GM23338 (cell line): Measurements from ENCODE around the gene CHORDC1. TPM values are rescaled to one million over a fixed set of nuclear protein-coding genes. Genes with fewer than 3 reads are reported as not detected.

Source experiments
- ATAC-seq: fragments of 200-7000 bp; cut with Tn5 transposase; 3 replicates; pipeline ENCODE4 v1.9.1; 2020
- DNase-seq: peaks from one replicate; pipeline ENCODE4 v3.0.0-alpha.2; 2015; ENCODE audit warnings: low spot score
- H2AFZ ChIP-seq: fragments of 200-600 bp; sonication (generic); 2 replicates; pipeline ENCODE4 v1.8.0; 2016; ENCODE audit warnings: antibody characterized with exemption, mild to moderate bottlenecking, moderate library complexity
- H3F3A ChIP-seq: fragments of 200-600 bp; sonication (generic); replicated peaks from 2 replicates; pipeline ENCODE4 v1.8.0; 2017; ENCODE audit warnings: antibody characterized with exemption, mixed run types, low read depth
- H3K27ac ChIP-seq: fragments of 200-600 bp; sonication (generic); 2 replicates; pipeline ENCODE4 v1.6.1; 2016; ENCODE audit warnings: low read depth
- H3K27me3 ChIP-seq: fragments of 200-600 bp; sonication (generic); 2 replicates; pipeline ENCODE4 v1.8.0; 2016; ENCODE audit warnings: mild to moderate bottlenecking, mixed run types, moderate library complexity; ENCODE audit not compliant: insufficient read depth
- H3K36me3 ChIP-seq: fragments of 200-600 bp; sonication (generic); 2 replicates; pipeline ENCODE4 v1.8.0; 2016; ENCODE audit warnings: mild to moderate bottlenecking; ENCODE audit not compliant: insufficient read depth
- H3K4me1 ChIP-seq: fragments of 200-600 bp; sonication (generic); 2 replicates; pipeline ENCODE4 v1.8.0; 2016; ENCODE audit warnings: mild to moderate bottlenecking, moderate library complexity; ENCODE audit not compliant: insufficient read depth
- H3K4me2 ChIP-seq: fragments of 200-600 bp; sonication (generic); 2 replicates; pipeline ENCODE4 v1.7.1; 2017; ENCODE audit warnings: mixed run types
- H3K4me3 ChIP-seq: fragments of 200-600 bp; sonication (generic); 2 replicates; pipeline ENCODE4 v1.6.1; 2016; ENCODE audit warnings: mixed run types
- H3K79me2 ChIP-seq: fragments of 200-600 bp; sonication (generic); replicated peaks from 2 replicates; pipeline ENCODE4 v1.8.0; 2017; ENCODE audit warnings: mild to moderate bottlenecking; ENCODE audit not compliant: insufficient read depth
- H3K9me2 ChIP-seq: fragments of 200-600 bp; sonication (generic); 2 replicates; pipeline ENCODE4 v1.8.0; 2017; ENCODE audit not compliant: insufficient read depth
- H4K20me1 ChIP-seq: fragments of 200-600 bp; sonication (generic); replicated peaks from 2 replicates; pipeline ENCODE4 v1.8.0; 2017; ENCODE audit warnings: mild to moderate bottlenecking; ENCODE audit not compliant: insufficient read depth
- H3K27ac Mint-ChIP-seq: 2 replicates; pipeline ENCODE4 v1.8.0; 2020; ENCODE audit warnings: inconsistent platforms, mild to moderate bottlenecking, moderate library complexity, mixed read lengths
- H3K27me3 Mint-ChIP-seq: 3 replicates; pipeline ENCODE4 v1.8.0; 2022; ENCODE audit warnings: low read depth, mild to moderate bottlenecking, moderate library complexity, mixed read lengths, inconsistent platforms; ENCODE audit not compliant: insufficient read depth, poor library complexity
- H3K36me3 Mint-ChIP-seq: 3 replicates; pipeline ENCODE4 v1.8.0; 2021; ENCODE audit warnings: low read depth, mild to moderate bottlenecking, inconsistent platforms, moderate library complexity, mixed read lengths
- H3K4me1 Mint-ChIP-seq: 3 replicates; pipeline ENCODE4 v1.8.0; 2020; ENCODE audit warnings: mild to moderate bottlenecking, inconsistent platforms, mixed read lengths
- H3K4me3 Mint-ChIP-seq: 3 replicates; pipeline ENCODE4 v1.8.0; 2021; ENCODE audit warnings: moderate library complexity, mild to moderate bottlenecking, inconsistent platforms, mixed read lengths
- H3K9me3 Mint-ChIP-seq: 3 replicates; pipeline ENCODE4 v1.8.0; 2020; ENCODE audit warnings: moderate library complexity, mild to moderate bottlenecking, inconsistent platforms, mixed read lengths
- CREB1 ChIP-seq: fragments of 250-450 bp; sonication (Bioruptor Pico); IDR thresholded peaks from 2 replicates; pipeline ENCODE4 v1.5.0; 2020; ENCODE audit warnings: low read depth, mild to moderate bottlenecking, moderate library complexity
- EZH2 ChIP-seq: fragments of 200-600 bp; sonication (generic); IDR thresholded peaks from one replicate; pipeline ENCODE4 v1.8.0; 2017; ENCODE audit warnings: antibody characterized with exemption, mild to moderate bottlenecking, low read depth; ENCODE audit not compliant: unreplicated experiment
- EZH2phosphoT487 ChIP-seq: fragments of 200-600 bp; sonication (generic); IDR thresholded peaks from one replicate; pipeline ENCODE4 v1.8.1; 2018; ENCODE audit warnings: antibody characterized with exemption; ENCODE audit not compliant: unreplicated experiment
- JUNB ChIP-seq: IDR thresholded peaks from one replicate; pipeline ENCODE4 v1.6.1; 2016; ENCODE audit warnings: antibody characterized with exemption; ENCODE audit not compliant: unreplicated experiment
- NANOG ChIP-seq: IDR thresholded peaks from 2 replicates; pipeline ENCODE4 v1.6.1; 2016; ENCODE audit warnings: antibody characterized with exemption, borderline replicate concordance
- POLR2AphosphoS5 ChIP-seq: IDR thresholded peaks from 2 replicates; pipeline ENCODE4 v1.6.1; 2016; ENCODE audit warnings: antibody characterized with exemption, low read depth
- STAT1 ChIP-seq: IDR thresholded peaks from one replicate; pipeline ENCODE4 v1.6.1; 2016; ENCODE audit warnings: antibody characterized with exemption; ENCODE audit not compliant: unreplicated experiment
- ZNF331 ChIP-seq: fragments of 250-450 bp; sonication (Bioruptor Pico); IDR thresholded peaks from 2 replicates; pipeline ENCODE4 v1.5.0; 2020; ENCODE audit warnings: low read depth, mild to moderate bottlenecking, moderate library complexity
- polyA plus RNA-seq: library from polyadenylated mRNA; unstranded; fragments of >200 nt; fragmentation: Nextera tagmentation; extraction: Ambion mirVana; gene quantifications from 2 replicates; pipeline ENCODE4 v1.2.1, GENCODE V29; 2016
- total RNA-seq: library from RNA; depleted of rRNA; stranded (reverse); fragments of >200 nt; shearing (Covaris generic); gene quantifications from 2 replicates; pipeline ENCODE4 v1.2.3, GENCODE V29; 2014
- TF ChIP-seq, protein P1 (sequence below), 2 experiments: fragments of 200-600 bp in 1 of 2; sonication (generic) in 1 of 2; conservative IDR thresholded peaks; 2 replicates each; pipeline versions ENCODE4 v1.5.1 to v1.6.1; 2016 to 2017; ENCODE audit warnings: antibody characterized with exemption in 2 of 2, low read depth in 2 of 2, mild to moderate bottlenecking in 2 of 2, moderate library complexity in 1 of 2
- TF ChIP-seq, protein P2 (sequence below): IDR thresholded peaks from 2 replicates; pipeline ENCODE4 v1.6.1; 2016; ENCODE audit warnings: antibody characterized with exemption
- TF ChIP-seq, protein P3 (sequence below): IDR thresholded peaks from one replicate; pipeline ENCODE4 v1.6.1; 2018; ENCODE audit warnings: antibody characterized with exemption; ENCODE audit not compliant: unreplicated experiment

Gene CHORDC1
- total and polyA plus RNA-seq, 2 experiments from 2014 or later = 109 to 192 TPM

DNA sequence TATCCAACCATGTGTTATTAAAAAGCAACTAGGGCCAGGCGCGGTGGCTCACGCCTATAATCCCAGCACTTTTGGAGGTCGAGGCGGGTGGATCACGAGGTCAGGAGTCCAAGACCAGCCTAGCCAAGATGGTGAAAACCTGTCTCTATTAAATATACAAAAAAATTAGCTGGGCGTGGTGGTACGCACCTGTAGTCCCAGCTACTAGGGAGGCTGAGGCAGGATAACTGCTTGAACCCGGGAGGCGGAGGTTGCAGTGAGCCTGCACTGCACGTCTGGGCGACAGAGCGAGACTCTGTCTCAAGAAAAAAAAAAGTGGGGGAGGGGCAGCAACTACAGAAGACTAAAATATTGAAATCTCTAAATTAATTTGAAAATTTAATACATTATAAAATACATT lies 18.4 kb downstream of the CHORDC1 start (continued):
- no peak for TF ChIP-seq EZH2phosphoT487
- TF ChIP-seq, protein P1, sequence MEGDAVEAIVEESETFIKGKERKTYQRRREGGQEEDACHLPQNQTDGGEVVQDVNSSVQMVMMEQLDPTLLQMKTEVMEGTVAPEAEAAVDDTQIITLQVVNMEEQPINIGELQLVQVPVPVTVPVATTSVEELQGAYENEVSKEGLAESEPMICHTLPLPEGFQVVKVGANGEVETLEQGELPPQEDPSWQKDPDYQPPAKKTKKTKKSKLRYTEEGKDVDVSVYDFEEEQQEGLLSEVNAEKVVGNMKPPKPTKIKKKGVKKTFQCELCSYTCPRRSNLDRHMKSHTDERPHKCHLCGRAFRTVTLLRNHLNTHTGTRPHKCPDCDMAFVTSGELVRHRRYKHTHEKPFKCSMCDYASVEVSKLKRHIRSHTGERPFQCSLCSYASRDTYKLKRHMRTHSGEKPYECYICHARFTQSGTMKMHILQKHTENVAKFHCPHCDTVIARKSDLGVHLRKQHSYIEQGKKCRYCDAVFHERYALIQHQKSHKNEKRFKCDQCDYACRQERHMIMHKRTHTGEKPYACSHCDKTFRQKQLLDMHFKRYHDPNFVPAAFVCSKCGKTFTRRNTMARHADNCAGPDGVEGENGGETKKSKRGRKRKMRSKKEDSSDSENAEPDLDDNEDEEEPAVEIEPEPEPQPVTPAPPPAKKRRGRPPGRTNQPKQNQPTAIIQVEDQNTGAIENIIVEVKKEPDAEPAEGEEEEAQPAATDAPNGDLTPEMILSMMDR (conservative IDR thresholded peaks at IDR 0.05; ENCODE audit: low read depth in 2 of 2) = no peak

DNA sequence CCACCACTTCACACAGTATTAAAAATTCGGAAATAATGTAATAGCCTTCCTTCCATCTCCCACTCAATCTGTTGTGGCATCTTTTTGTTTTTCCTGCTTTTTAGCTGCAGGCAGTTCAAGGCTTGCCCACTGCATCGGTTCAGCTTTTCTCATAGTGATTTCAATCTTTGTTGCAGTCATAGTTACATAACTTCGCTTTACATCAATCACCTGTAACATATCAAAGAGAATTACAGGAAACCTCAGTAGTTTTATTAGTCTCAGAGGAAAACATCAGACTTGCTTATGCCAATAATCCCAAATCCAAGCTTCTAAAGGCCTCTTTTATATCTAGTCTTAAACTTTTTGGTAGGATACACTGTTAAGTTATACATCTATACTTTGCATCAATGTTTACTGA lies 20.5 kb downstream of the CHORDC1 start:
- H2AFZ ChIP-seq = no peak overlapping the region
- H3K27me3 ChIP-seq = no peaks in the 10 kb centered on the region
- Mint-ChIP-seq H3K4me1 (peaks cover 2% of the 10 kb centered on the region; the same call in 2 of the 3 replicates), H3K9me3 (no peaks in the 10 kb centered on the region), H3K27me3 (no peaks in the 10 kb centered on the region), H3K36me3 (peaks cover 52% of the 10 kb centered on the region; the same call in 2 of the 3 replicates), H3K4me3 (no peak overlapping the region), H3K27ac (no peak overlapping the region)
- H3K9me2 ChIP-seq = no peaks in the 10 kb centered on the region
- no peaks in the 10 kb centered on the region; the same call in 1 of the 2 replicates for H3F3A ChIP-seq
- no peaks in the 10 kb centered on the region for H3K4me1 ChIP-seq
- peaks cover 9% of the 10 kb centered on the region; the same call in 1 of the 2 replicates for H4K20me1 ChIP-seq
- H3K36me3 ChIP-seq = peaks cover 36% of the 10 kb centered on the region
- DNase-seq = no peak
- TF ChIP-seq JUNB (no peak), ZNF331 (no peak), NANOG (no peak), POLR2AphosphoS5 (no peak), EZH2 (no peak), CREB1 (CRISPR knock-in tag) (no peak), EZH2phosphoT487 (no peak), STAT1 (no peak)
- TF ChIP-seq, protein P1 (conservative IDR thresholded peaks at IDR 0.05; ENCODE audit: low read depth in 2 of 2) = no peak
- TF ChIP-seq, protein P2, sequence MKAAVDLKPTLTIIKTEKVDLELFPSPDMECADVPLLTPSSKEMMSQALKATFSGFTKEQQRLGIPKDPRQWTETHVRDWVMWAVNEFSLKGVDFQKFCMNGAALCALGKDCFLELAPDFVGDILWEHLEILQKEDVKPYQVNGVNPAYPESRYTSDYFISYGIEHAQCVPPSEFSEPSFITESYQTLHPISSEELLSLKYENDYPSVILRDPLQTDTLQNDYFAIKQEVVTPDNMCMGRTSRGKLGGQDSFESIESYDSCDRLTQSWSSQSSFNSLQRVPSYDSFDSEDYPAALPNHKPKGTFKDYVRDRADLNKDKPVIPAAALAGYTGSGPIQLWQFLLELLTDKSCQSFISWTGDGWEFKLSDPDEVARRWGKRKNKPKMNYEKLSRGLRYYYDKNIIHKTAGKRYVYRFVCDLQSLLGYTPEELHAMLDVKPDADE = no peak
- TF ChIP-seq, protein P3, sequence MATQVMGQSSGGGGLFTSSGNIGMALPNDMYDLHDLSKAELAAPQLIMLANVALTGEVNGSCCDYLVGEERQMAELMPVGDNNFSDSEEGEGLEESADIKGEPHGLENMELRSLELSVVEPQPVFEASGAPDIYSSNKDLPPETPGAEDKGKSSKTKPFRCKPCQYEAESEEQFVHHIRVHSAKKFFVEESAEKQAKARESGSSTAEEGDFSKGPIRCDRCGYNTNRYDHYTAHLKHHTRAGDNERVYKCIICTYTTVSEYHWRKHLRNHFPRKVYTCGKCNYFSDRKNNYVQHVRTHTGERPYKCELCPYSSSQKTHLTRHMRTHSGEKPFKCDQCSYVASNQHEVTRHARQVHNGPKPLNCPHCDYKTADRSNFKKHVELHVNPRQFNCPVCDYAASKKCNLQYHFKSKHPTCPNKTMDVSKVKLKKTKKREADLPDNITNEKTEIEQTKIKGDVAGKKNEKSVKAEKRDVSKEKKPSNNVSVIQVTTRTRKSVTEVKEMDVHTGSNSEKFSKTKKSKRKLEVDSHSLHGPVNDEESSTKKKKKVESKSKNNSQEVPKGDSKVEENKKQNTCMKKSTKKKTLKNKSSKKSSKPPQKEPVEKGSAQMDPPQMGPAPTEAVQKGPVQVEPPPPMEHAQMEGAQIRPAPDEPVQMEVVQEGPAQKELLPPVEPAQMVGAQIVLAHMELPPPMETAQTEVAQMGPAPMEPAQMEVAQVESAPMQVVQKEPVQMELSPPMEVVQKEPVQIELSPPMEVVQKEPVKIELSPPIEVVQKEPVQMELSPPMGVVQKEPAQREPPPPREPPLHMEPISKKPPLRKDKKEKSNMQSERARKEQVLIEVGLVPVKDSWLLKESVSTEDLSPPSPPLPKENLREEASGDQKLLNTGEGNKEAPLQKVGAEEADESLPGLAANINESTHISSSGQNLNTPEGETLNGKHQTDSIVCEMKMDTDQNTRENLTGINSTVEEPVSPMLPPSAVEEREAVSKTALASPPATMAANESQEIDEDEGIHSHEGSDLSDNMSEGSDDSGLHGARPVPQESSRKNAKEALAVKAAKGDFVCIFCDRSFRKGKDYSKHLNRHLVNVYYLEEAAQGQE = no peak
- H3K4me3 ChIP-seq = no peak overlapping the region
- no peak overlapping the region for H3K27ac ChIP-seq
- 0 out of 2 replicates have a peak, but pooled peaks cover 7% of the 10 kb centered on the region for H3K79me2 ChIP-seq
- no peak overlapping the region for H3K4me2 ChIP-seq
- ATAC-seq = no peak
